Left cardiac atrium (tissue), 4 donors: ENCODE data around the gene TADA3. TPM values are rescaled to one million over a fixed set of nuclear protein-coding genes. Genes with fewer than 3 reads are reported as not detected.
A peak's percentile ranks its signal among the peaks of the same experiment; 100 is the strongest.

ENCODE experiments used
- ATAC-seq, 2 donors: fragments of 200-7000 bp; cut with Tn5 transposase; one replicate each; pipeline ENCODE4 v1.9.1; 2020; ENCODE audit warnings: mild to moderate bottlenecking in 2 of 2, moderate library complexity in 2 of 2
- DNase-seq: peaks from one replicate; pipeline ENCODE4 v3.0.0-alpha.2; 2020
- intact Hi-C, 2 donors: fragments of 100-400 bp; cut with DNase I; formaldehyde crosslinking; loops; one replicate each; pipeline versions ENCODE4 v1.14.1 to v1.15.1; 2022 to 2023
- total RNA-seq, 2 donors: library from RNA; stranded (reverse); fragmentation: NEBNext Ultra II Directional; extraction: Animal tissue kit (Norgen Biotek cat#: 25700); gene quantifications; one replicate each; pipeline ENCODE4 v1.2.1, GENCODE V29; 2021
- donor health status: DM: no; HTN: yes; CAD: no.
- donor health status: DM: no; HTN: yes; CAD: no; lungs with severe emphysema.
- donor health status: DM: yes; HTN: yes; CAD: no.
- donor health status: Dilated cardiomyopathy.

TADA3 gene
- total RNA-seq, 2 donors from 2014 or later, result 42.0 to 42.7 TPM

- intact Hi-C loops, result no loop called here
- no peak for DNase-seq
- no peak for ATAC-seq
These were observed 20.7 kb upstream of the TADA3 start for GRCh38 chr3:9812870-9813483.

DNA sequence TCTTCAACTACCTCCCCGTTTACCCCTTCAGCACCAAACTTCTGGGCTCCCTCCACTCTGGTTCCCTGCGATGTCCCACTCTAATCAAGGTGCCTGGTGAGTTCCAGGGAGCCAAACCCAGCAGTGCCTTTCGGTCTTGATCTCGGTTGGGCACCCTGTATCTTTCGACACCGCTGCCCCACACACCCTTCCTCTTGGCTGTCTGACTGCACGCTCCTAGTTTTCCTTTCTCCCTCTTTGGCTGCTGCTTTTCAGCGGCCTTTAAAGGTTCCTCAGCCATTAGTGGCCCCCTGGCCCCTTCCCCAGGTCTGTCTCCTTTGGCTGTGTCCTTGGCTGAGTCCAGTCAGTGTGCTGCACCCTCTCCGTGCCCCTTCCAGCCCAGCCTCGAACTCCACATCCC, 18.6 kb upstream of the TADA3 start:
- intact Hi-C loops, result no loop called here
- peak; percentile 3 to 18 for ATAC-seq

DNA sequence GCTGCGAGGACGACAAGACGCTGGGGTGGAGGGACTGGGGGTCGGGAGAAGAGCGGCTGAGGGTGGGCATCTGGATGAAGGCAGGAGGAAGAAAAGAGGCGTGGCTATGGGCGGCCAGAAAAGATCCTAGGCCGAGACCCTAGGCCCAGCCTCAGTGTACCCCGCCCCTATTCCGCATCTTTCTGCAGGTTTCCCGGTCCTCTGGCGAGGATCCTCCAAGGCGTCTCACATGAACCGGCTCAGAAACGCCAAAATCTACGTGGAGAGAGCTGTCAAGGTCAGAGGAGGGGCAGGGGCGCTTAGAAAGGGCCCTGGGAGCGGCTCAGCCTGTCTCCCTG, 18.1 kb upstream of the TADA3 start:
- peak; percentile 14 to 23 for ATAC-seq
- intact Hi-C loops, result no loop called here
- DNase-seq, result no peak

More for the DNA sequence above, 18.6 kb upstream of the TADA3 start:
- DNase-seq, result no peak

DNA sequence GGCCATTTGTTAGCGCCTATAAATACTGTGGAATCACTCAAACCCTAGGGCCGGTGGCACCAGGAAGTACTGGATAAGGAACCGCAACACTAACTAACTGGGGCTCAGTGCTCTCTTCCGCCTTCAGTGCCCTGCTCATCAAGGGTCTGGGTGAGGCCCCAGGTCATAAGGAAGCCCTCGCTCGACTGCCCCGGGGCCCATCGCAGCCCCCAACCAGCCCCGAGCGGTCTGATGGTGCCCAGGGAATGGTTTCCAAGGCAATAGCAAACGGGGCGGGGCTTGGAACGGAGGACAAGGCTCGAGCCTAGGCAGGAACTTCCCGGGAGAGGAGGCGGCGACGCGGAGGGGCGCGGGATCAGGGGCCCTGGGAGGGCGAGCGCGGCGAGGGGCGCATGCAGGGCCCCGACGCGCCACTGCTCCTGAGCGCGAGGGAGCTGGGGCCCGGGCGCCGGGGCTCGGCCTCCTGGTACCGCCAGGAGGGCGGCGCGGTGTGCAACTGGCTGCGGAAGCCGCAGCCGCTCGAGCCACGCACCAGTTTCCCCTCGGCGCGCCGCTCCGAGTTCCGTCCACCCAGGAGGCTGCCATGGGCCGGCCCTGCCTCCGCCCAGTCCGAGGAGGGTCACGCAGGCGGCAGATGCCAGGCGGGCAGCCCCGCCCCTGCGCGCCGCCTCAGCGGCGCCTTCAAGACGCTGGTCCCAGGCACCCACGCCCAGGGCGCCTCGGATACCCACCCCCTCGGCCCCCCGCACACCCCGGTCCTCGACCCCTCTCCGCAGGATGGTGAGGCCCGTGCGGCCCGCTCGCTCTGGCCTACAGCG, 17.6 kb upstream of the TADA3 start, which contains the start of gene TTLL3:
Gene TTLL3 (plus strand): TSS at position 648 of the 818 bp plus-strand sequence. CDS start 400 bp downstream, outside the sequence.
- peak; percentile 92 to 93 for ATAC-seq
- intact Hi-C loops, result loop anchor here in 1 of 2 donors (10.0 kb wide), 1 partner anchor 75 kb away; the partner anchor contains the start of gene BRPF1

DNA sequence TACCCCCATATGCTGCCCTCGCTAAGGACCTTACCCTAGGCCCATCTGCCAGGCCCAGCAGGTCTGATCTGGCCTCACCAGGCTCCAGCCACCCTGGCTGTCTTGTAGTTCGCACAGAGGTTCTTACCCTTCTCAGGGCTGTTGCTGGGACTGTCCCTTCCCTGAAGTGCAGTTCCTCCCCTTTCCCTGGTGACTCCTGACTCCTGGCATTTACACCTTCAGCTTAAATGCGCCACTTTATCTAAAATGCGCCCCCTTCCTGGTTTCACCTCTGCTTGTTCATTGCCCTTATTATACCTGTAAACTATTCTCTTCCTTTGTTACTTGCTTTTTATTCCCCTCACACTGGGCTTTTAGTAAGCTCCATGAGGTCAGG, 17.0 kb upstream of the TADA3 start:
- DNase-seq (no peak), ATAC-seq (peak in 1 of 2 donors; percentile 4)
- intact Hi-C loops, result loop anchor here in 1 of 2 donors (10.0 kb wide), 1 partner anchor 74 kb away; the partner anchor contains the start of gene BRPF1

More for the DNA sequence above, 17.6 kb upstream of the TADA3 start, which contains the start of gene TTLL3:
- peak; percentile 86 for DNase-seq

- intact Hi-C loops, result loop anchor here in 1 of 2 donors (10.0 kb wide), 1 partner anchor 74 kb away; the partner anchor contains the start of gene BRPF1
- ATAC-seq (peak in 1 of 2 donors; percentile 1), DNase-seq (no peak)
These were observed 16.2 kb upstream of the TADA3 start for GRCh38 chr3:9808345-9809037.

- intact Hi-C loops, result loop anchor here in 1 of 2 donors (10.0 kb wide), 1 partner anchor 73 kb away; the partner anchor contains the start of gene BRPF1
- ATAC-seq (no peak), DNase-seq (no peak)
These were observed 15.7 kb upstream of the TADA3 start for GRCh38 chr3:9807981-9808344.

- ATAC-seq, result no peak
- no peak for DNase-seq
- intact Hi-C loops, result loop anchor here in 1 of 2 donors (10.0 kb wide), 1 partner anchor 72 kb away; the partner anchor contains the start of gene BRPF1
These were observed 14.7 kb upstream of the TADA3 start for GRCh38 chr3:9806688-9807589.

GRCh38 chr3:9806137-9806536, 13.9 kb upstream of the TADA3 start:
- DNase-seq (no peak), ATAC-seq (no peak)

DNA sequence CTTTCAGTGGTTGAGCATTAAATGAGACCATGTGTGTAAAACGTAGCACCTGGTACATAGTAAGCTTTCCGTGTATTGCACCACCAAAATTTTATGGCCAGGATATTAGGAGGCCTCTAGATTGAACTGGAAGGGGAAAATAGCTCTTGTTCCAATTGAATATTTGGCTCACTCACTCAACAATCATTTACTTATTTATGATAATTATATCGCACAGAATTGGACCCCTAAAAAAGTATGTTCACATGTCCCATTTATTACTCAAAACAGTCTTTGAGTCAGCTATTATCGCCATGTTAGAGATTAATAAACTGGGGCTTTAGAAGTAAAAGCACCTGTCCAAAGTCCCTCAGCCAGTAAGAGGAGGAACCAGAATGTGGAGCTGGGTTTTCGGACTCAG, 12.7 kb upstream of the TADA3 start:
- intact Hi-C loops, result loop anchor here in 1 of 2 donors (10.0 kb wide), 1 partner anchor 70 kb away; the partner anchor contains the start of gene BRPF1
- DNase-seq, result no peak
- ATAC-seq, result no peak

More at GRCh38 chr3:9806137-9806536, 13.9 kb upstream of the TADA3 start:
- intact Hi-C loops, result loop anchor here in 1 of 2 donors (10.0 kb wide), 1 partner anchor 71 kb away; the partner anchor contains the start of gene BRPF1

- intact Hi-C loops, result loop anchor here in 1 of 2 donors (10.0 kb wide), 1 partner anchor 69 kb away; the partner anchor contains the start of gene BRPF1
- no peak for DNase-seq
- ATAC-seq, result peak in 1 of 2 donors; percentile 6
These were observed 11.2 kb upstream of the TADA3 start for GRCh38 chr3:9803494-9803893.

- no peak for ATAC-seq
- intact Hi-C loops, result loop anchor here in 1 of 2 donors (10.0 kb wide), 1 partner anchor 66 kb away; the partner anchor contains the start of gene BRPF1
- no peak for DNase-seq
These were observed 8.3 kb upstream of the TADA3 start for GRCh38 chr3:9800529-9800928.

DNA sequence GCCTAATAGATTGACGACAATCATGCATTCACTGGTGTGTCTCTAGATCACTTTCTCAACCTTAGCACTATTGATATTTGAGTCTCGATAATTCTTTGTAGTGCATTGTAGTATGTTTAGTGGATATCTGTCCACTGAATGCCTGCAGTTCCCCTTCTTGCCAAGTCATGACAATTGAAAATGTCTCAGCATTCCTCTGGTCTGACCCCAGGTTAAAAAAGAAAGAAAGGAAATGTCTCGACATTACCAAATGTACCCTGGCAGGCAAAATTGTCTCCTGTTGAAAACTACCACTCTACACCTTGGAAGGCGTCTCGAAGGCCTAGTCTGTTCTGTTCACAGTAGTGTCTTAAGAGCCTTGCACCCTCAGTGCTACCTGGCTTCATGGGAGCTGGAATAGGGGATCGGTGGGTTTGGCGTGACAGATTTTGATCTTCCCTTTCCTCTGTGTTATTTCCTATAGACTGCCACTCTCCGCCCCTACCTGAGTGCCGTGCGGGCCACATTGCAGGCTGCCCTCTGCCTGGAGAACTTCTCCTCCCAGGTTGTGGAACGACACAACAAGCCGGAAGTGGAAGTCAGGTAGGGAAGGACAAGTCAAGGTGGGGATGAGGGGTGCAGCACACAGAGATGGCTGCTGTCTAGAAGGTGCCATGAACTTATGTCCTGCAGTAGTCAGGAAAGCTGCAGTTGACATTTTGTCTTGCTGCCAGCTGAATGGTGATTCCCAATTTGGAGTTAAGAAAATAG, 5.1 kb upstream of the TADA3 start:
- DNase-seq (no peak), ATAC-seq (no peak)
- intact Hi-C loops, result no loop called here

DNA sequence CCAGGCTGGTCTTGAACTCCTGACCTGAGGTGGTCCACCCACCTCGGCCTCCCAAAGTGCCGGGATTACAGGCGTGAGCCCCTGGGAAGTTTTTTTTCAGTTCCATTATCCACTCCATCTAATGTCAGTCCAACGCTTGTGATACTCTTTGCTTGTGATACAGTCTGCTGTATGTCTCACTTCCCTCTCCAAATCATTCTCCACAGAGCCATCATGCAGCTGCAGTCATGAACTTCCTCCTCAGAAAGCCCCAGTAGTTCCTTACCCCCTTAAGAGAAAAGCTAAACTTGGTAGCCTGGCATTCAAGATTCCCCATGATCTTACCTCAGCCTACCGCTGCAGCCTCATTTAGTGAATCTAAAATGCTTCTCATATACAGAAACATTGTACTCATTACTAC, 2.9 kb upstream of the TADA3 start:
- intact Hi-C loops, result no loop called here
- no peak for ATAC-seq
- no peak for DNase-seq

DNA sequence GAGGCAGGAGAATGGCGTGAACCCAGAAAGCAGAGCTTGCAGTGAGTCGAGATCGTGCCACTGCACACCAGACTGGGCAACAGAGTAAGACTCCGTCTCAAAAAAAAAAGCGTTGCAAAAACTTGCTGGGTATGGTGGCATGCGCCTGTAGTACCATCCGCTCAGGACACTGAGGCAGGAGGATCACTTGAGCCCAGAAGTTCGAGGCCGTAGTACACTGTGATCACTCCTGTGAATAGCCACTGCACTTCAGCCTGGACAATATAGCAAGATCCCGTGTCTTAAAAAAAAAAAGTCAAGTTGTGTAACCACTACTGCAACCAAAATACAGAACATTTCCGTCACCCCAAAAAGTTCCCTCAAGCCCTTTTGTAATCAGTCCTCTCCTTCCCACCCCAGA, 2.1 kb upstream of the TADA3 start:
- intact Hi-C loops, result no loop called here
- ATAC-seq (no peak), DNase-seq (no peak)

- ATAC-seq, result peak; percentile 1 to 23
- peak; percentile 37 for DNase-seq
- intact Hi-C loops, result no loop called here
These were observed 998 bp upstream of the TADA3 start for GRCh38 chr3:9793161-9793781.

DNA sequence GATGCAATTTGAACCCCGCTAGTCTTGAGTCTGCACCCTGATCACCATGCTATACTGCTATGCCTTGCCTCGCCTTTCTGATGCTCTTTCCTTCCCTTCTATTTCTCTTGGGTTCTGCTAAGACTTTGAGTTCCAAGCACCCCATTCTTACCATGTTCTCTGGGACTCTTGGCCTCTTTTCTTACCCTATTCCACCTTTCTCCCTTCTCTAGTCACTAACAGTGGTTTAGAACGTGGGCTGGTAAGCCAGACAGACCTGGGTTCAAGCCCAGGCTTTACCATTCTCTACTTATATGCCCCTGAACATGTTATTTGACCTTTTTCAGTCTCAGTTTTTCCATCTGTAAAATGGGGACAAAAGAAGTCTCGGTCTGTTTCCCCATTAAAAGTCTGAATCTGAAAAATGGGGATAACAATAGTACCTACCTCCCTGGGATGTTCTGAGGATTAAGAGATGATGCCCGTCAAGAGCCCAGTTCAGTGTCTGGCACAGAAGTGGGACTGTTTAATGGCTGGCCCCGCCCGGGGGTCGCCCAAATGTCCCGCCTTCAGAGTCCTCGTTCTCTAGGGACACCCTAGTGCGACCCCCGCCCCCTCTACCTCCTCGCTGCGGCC, 376 bp downstream of the TADA3 start:
- ATAC-seq (no peak), DNase-seq (no peak)
- intact Hi-C loops, result no loop called here
